IMR-90 (cell line): Measurements from ENCODE around the gene RPS27A. TPM values are rescaled to one million over a fixed set of nuclear protein-coding genes. Genes with fewer than 3 reads are reported as not detected.

Source experiments
- ATAC-seq: fragments of 200-7000 bp; cut with Tn5 transposase; 2 replicates; pipeline ENCODE4 v1.9.1; 2020; ENCODE audit warnings: low read depth, mild to moderate bottlenecking, moderate library complexity
- BruUV-seq: library from RNA; stranded (reverse); fragments of 400-500 nt; replicated peaks from 2 replicates; lab custom pipeline; 2021; lab: Mats Ljungman, UMichigan
- CTCF ChIA-PET: fragments of 300-600 bp; formaldehyde crosslinking; extraction: SDS; loops from one replicate; lab custom pipeline; 2021; ENCODE audit warnings: antibody characterized with exemption; lab: Yijun Ruan, JAX
- POLR2A ChIA-PET: fragments of 300-600 bp; sonication (Branson Sonifier 250); formaldehyde crosslinking; loops from one replicate; lab custom pipeline; 2022; ENCODE audit warnings: antibody characterized with exemption; ENCODE audit not compliant: unreplicated experiment; lab: Charles Lee
- DNase-seq: peaks from one replicate; pipeline ENCODE4 v3.0.0; 2013
- H2AFZ ChIP-seq: replicated peaks from 2 replicates; pipeline ENCODE3; 2013; ENCODE audit warnings: low read length, mild to moderate bottlenecking; ENCODE audit not compliant: poor library complexity
- H2AK5ac ChIP-seq: 2 replicates; pipeline ENCODE4 v1.6.1; 2013; ENCODE audit warnings: low read depth, low read length, inconsistent platforms
- H2AK9ac ChIP-seq: replicated peaks from 2 replicates; pipeline ENCODE3; 2013; ENCODE audit warnings: mild to moderate bottlenecking, low read depth, low read length, moderate library complexity; ENCODE audit not compliant: poor library complexity
- H2BK120ac ChIP-seq: 2 replicates; pipeline ENCODE4 v1.6.1; 2013; ENCODE audit warnings: low read depth, low read length, inconsistent platforms
- H2BK15ac ChIP-seq: 3 replicates; pipeline ENCODE4 v1.6.1; 2013; ENCODE audit warnings: low read depth, low read length, inconsistent platforms
- H2BK20ac ChIP-seq: 2 replicates; pipeline ENCODE4 v1.6.1; 2013; ENCODE audit warnings: low read depth, mild to moderate bottlenecking, inconsistent platforms, low read length, moderate library complexity
- H2BK5ac ChIP-seq: 2 replicates; pipeline ENCODE4 v1.6.1; 2013; ENCODE audit warnings: mild to moderate bottlenecking, low read depth, low read length, inconsistent platforms; ENCODE audit not compliant: poor library complexity, severe bottlenecking
- H3K14ac ChIP-seq: replicated peaks from 2 replicates; pipeline ENCODE4 v1.6.1; 2013; ENCODE audit warnings: low read depth, low read length, inconsistent platforms
- H3K18ac ChIP-seq: 2 replicates; pipeline ENCODE4 v1.6.1; 2013; ENCODE audit warnings: low read depth, low read length, control low read depth
- H3K23ac ChIP-seq: 2 replicates; pipeline ENCODE4 v1.6.1; 2013; ENCODE audit warnings: low read depth, low read length, inconsistent platforms
- H3K27ac ChIP-seq: 2 replicates; pipeline ENCODE4 v1.5.1; 2013; ENCODE audit warnings: mild to moderate bottlenecking, control low read depth, low read length; ENCODE audit not compliant: insufficient read depth
- H3K27me3 ChIP-seq: 2 replicates; pipeline ENCODE4 v1.6.1; 2013; ENCODE audit warnings: low read length; ENCODE audit not compliant: control insufficient read depth, insufficient read depth
- H3K36me3 ChIP-seq: 2 replicates; pipeline ENCODE4 v1.6.1; 2013; ENCODE audit warnings: low read length, mixed read lengths; ENCODE audit not compliant: control insufficient read depth, insufficient read depth
- H3K4ac ChIP-seq: 2 replicates; pipeline ENCODE4 v1.6.1; 2013; ENCODE audit warnings: low read depth, low read length, inconsistent platforms
- H3K4me1 ChIP-seq: 2 replicates; pipeline ENCODE4 v1.6.1; 2013; ENCODE audit warnings: low read length, mixed read lengths; ENCODE audit not compliant: control insufficient read depth, insufficient read depth
- H3K4me2 ChIP-seq: 2 replicates; pipeline ENCODE4 v1.6.1; 2013; ENCODE audit warnings: low read depth, mild to moderate bottlenecking, control low read depth, low read length, moderate library complexity
- H3K4me3 ChIP-seq: 2 replicates; pipeline ENCODE4 v1.5.1; 2013; ENCODE audit warnings: low read depth, mild to moderate bottlenecking, control low read depth, low read length, moderate library complexity; ENCODE audit not compliant: insufficient read depth
- H3K56ac ChIP-seq: 2 replicates; pipeline ENCODE4 v1.6.1; 2013; ENCODE audit warnings: low read length, inconsistent platforms; ENCODE audit not compliant: insufficient read depth; ENCODE audit errors: extremely low read depth
- H3K79me1 ChIP-seq, 2 experiments: 2 replicates each; pipeline ENCODE4 v1.6.1; 2013; ENCODE audit warnings: low read length in 2 of 2, inconsistent platforms in 1 of 2, low read depth in 1 of 2
- H3K9ac ChIP-seq: 2 replicates; pipeline ENCODE4 v1.6.1; 2013; ENCODE audit warnings: low read depth, low read length, control low read depth
- H3K9me1 ChIP-seq: 2 replicates; pipeline ENCODE4 v1.6.1; 2013; ENCODE audit warnings: low read length, inconsistent platforms; ENCODE audit not compliant: insufficient read depth
- H3K9me3 ChIP-seq: 2 replicates; pipeline ENCODE4 v1.6.1; 2013; ENCODE audit warnings: low read length; ENCODE audit not compliant: control insufficient read depth, insufficient read depth
- H4K20me1 ChIP-seq: 2 replicates; pipeline ENCODE4 v1.6.1; 2013; ENCODE audit warnings: low read length, inconsistent platforms; ENCODE audit not compliant: insufficient read depth
- H4K5ac ChIP-seq: 2 replicates; pipeline ENCODE4 v1.6.1; 2013; ENCODE audit warnings: mild to moderate bottlenecking, low read depth, low read length, control low read depth
- H4K8ac ChIP-seq, 2 experiments: 2 replicates each; pipeline ENCODE4 v1.6.1; 2013; ENCODE audit warnings: low read depth in 2 of 2, low read length in 2 of 2, control low read depth in 1 of 2, inconsistent platforms in 1 of 2
- H4K91ac ChIP-seq: 2 replicates; pipeline ENCODE4 v1.6.1; 2013; ENCODE audit warnings: low read depth, low read length, inconsistent platforms; ENCODE audit not compliant: insufficient read depth
- MXI1 ChIP-seq: IDR thresholded peaks from 2 replicates; pipeline ENCODE4 v1.6.1; 2012; ENCODE audit warnings: low read depth, mild to moderate bottlenecking, low read length, moderate library complexity, borderline replicate concordance
- RCOR1 ChIP-seq: IDR thresholded peaks from 2 replicates; pipeline ENCODE4 v1.6.1; 2012; ENCODE audit warnings: mild to moderate bottlenecking, low read length, improper control_type of control experiment; ENCODE audit not compliant: insufficient replicate concordance
- RFX5 ChIP-seq: IDR thresholded peaks from 2 replicates; pipeline ENCODE4 v1.8.0; 2012; ENCODE audit warnings: low read depth, mild to moderate bottlenecking, low read length, moderate library complexity
- WGBS, 2 experiments: methylation state at CpG; one replicate each; pipeline versions ENCODE4 v1.1.5 to v1.1.7; 2013; ENCODE audit warnings: missing lambda C conversion rate in 2 of 2; ENCODE audit not compliant: insufficient read length in 1 of 2; ENCODE audit errors: extremely low coverage in 2 of 2; 5-methylcytosine and 5-hydroxymethylcytosine counted together
- dilution Hi-C: fragments of 300-500 bp; cut with HindIII; formaldehyde crosslinking; loops from one replicate; pipeline ENCODE4 v1.14.3; 2018; ENCODE audit warnings: low sequenced_read_pairs; ENCODE audit not compliant: unreplicated experiment
- in situ Hi-C: fragments of 300-500 bp; cut with MboI; formaldehyde crosslinking; loops from 3 replicates; pipeline ENCODE4 v1.14.3; 2019; ENCODE audit warnings: low sequenced_read_pairs, inconsistent platforms, mixed read lengths
- intact Hi-C: fragments of 100-400 bp; cut with micrococcal nuclease; formaldehyde crosslinking; loops from 2 replicates; pipeline ENCODE4 v1.10.0; 2022
- polyA plus RNA-seq, 3 experiments: library from polyadenylated mRNA; depleted of rRNA; stranded (reverse); fragments of >200 nt; gene quantifications; 2 replicates each; pipeline ENCODE4 v1.2.3, GENCODE V29; 2012; ENCODE audit warnings: low replicate concordance in 1 of 3
- total RNA-seq: library from RNA; depleted of rRNA; stranded (reverse); fragments of >200 nt; gene quantifications from 2 replicates; pipeline ENCODE4 v1.2.3, GENCODE V29; 2012

RPS27A gene
- total and polyA plus RNA-seq, 2 of the 4 experiments (the other 2 are of a cell fraction), result 496 to 1,421 TPM

GRCh38 chr2:55204950-55205349 is 27.5 kb upstream of the RPS27A start:
- no peak overlapping the region for H3K4ac ChIP-seq
- H4K5ac ChIP-seq, result no peak overlapping the region
- no peak overlapping the region for H4K91ac ChIP-seq
- DNase-seq (no peak), ATAC-seq (no peak)
- H2BK5ac ChIP-seq, result no peak overlapping the region
- peaks cover 6% of the 10 kb centered on the region; the same call in 1 of the 2 replicates for H3K36me3 ChIP-seq
- ChIA-PET CTCF (no interaction called here), POLR2A (no interaction called here)
- H4K8ac ChIP-seq, result no peak overlapping the region
- no TSS peak for BruUV-seq
- no peak overlapping the region for H3K18ac ChIP-seq
- H3K79me1 ChIP-seq, result no peaks in the 10 kb centered on the region; a peak in 1 of 4 replicates
- no peaks in the 10 kb centered on the region for H3K9me3 ChIP-seq
- no peaks in the 10 kb centered on the region for H3K9me1 ChIP-seq
- H2BK120ac ChIP-seq, result no peak overlapping the region
- no peak overlapping the region for H3K56ac ChIP-seq
- no peak overlapping the region for H3K27ac ChIP-seq
- H2AFZ ChIP-seq, result no peak overlapping the region
- H3K14ac ChIP-seq, result no peak overlapping the region
- no peaks in the 10 kb centered on the region for H4K20me1 ChIP-seq
- TF ChIP-seq MXI1 (no peak), RFX5 (no peak), RCOR1 (no peak)
- H3K4me2 ChIP-seq, result no peak overlapping the region
- dilution Hi-C loops, result no loop called here
- intact Hi-C loops, result no loop called here
- H2BK20ac ChIP-seq, result no peak overlapping the region
- no peak overlapping the region for H3K9ac ChIP-seq
- no peak overlapping the region for H3K4me3 ChIP-seq
- H3K4me1 ChIP-seq, result no peaks in the 10 kb centered on the region
- H2AK5ac ChIP-seq, result no peak overlapping the region
- no CpG with 5 or more reads among the region's 2 CpGs for WGBS, 2 experiments
- H3K23ac ChIP-seq, result no peak overlapping the region
- H3K27me3 ChIP-seq, result no peaks in the 10 kb centered on the region
- in situ Hi-C loops, result no loop called here
- no peak overlapping the region for H2BK15ac ChIP-seq
- no peak overlapping the region for H2AK9ac ChIP-seq
